Smooth muscle cell of the brain vasculature (primary cell): Measurements from ENCODE around the gene SPARC.

Source experiments
- DNase-seq: peaks from one replicate; pipeline ENCODE4 v3.0.0-alpha.2; 2012; ENCODE audit warnings: low read depth, low spot score

Gene SPARC

DNA sequence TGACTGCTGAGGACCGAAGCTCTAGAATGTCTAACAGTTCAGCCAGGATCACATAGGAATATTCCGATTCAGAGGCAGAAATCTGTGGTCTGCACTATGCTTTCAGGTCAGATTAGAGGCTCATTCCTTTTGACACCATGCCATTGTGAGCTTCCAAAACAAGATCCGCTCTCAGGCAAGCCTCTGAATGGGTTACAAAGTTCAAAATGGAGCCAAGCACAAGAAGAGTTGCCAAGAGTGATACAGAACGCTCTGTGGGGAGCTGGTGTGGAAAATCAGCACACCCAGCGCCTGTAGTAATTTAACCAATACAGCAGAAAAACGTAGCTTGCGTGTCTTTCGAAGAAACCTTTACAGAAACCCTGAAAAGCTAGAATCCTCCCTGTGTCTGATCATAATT, 62.2 kb downstream of the SPARC start:
- no peak for DNase-seq

DNA sequence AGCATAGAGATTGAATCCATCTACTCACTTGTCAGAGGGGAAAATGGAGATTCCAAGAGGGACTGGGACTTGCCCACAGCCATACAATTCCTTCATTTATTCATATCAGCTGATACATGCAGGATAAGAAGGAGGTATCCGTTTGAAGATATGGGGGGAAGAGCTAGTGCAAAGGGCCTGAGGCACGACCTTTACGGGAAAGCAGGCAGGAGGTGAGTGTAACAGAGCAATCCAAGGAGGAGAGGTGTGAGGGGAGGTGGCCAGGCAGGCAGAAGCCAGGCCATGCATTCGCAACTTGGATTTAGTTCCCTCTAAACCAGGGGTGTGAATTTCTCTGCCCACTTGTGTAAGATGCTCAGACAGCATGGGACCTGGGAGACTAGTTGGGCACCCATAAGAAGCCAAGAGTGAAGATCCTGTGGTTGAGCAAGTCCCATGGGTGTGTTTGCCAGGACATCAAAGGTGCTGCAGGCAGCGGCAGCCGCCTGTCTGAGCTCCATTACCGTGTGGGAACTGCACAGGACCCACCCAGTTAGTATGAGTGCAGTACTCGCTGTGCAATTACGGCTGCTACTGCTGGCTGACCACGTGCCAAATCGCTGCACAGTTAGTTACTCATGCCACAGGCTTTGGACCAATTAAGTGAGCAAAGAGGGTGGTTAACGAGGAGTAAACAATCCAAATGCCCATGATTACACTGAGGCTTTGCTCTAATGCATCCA, 64.2 kb downstream of the SPARC start:
- no peak for DNase-seq

DNA sequence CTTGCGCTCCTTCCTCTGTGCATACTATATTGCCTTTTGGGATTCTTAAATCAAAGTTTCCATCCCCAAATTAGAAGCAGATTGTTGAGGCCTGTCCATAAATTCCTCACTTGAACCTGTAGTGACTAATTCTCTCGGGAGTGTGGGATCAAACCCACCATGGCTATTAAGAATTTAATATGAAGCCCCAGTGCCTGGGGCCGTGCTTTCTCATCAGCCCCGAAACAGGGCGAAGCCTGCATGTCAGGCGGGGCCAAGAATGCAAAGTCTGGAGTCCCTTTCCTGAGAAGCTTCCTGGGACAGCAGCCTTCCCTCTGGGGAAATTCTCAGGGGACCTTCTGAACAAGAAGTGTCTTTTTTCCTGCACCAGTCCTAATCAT, 66.3 kb downstream of the SPARC start:
- DNase-seq = no peak

DNA sequence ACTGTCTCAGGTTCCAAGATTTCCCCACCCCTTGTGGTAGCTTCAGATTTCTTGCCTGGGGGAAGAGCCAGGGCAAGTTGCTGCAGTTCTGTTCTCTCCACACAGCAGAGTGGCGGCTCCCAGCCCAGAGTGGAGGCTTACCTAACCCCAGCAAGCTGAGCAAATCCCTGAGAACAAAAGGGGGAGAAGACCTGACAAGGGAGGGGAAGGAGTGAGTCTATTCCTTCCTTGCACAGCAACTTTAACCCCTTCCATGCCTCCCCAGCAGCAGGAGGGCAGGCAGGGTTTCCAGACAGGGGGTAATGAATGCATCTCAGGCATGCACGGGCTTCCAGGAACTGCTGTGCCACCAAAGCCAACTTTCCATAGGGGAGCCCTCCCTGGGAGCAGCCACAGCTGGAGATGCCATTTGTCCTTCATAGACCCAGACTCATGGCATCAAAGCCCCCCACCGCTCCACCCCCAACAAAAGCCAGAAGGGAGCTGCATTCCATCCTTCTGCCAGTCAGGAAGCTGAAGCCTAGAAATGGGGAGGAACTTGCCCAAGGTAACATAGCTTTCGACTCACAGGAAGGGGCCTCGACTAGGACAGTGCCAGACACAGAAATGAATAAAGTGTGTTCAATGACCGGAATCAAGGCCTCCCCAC, 66.8 kb downstream of the SPARC start:
- DNase-seq = no peak

DNA sequence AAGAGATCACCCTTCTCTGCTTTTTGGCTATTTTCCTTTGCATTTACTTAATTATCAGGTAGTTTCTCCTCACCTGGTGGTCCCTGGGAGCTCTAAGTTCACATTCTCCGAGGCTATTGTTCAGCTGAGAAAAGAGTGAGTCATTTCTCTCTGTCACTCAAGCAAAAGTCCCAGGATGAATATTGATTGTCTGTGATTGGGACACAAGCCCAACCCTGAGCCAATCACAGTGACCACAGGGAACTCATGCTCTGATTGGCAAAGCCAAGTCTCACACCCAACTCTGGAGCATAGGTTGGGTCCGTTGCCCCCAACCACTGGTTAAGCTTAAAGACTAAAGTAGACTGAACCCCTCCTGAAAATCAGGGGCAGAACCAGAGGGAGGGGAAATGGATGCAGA, 67.8 kb downstream of the SPARC start:
- no peak for DNase-seq

DNA sequence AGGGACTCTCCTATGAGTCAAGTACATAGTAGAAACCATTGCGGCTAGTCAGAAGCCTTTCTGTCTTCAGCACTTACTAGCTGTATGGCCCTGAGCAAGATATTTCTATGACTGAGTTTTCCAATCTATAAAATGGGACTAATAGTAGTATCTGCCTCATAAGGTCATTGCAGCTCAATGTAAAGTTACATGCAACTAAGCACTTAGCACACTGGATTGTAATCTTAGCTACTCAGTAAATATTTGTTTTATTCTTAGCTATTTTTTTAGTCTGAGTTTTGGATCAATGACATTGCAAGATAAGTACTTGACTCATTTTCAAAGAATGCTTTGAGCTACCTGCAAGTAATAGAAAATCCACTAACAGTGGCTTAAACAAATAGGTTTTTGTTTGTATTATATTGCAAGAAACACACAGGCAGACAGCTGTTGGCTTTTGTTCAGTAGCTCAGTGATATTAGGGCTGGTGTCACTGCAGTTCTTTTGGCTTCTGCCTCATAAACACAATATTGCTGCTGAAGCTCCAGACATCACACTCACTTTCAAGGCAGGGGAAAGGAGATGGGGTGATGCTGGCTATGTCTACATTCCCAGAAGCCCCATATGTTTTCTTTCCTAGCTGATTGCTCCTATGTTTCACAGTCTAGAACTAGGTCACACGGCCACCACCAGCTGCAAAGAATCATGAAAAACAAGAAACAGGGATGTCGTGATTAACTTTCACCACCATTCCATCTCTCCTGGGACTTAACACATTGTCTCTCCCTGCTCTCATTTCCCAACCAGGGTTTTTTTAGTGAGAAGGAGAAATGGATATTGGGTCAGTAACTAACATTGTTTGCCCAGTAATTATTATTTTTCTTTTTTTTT, 68.6 kb downstream of the SPARC start:
- no peak for DNase-seq

DNA sequence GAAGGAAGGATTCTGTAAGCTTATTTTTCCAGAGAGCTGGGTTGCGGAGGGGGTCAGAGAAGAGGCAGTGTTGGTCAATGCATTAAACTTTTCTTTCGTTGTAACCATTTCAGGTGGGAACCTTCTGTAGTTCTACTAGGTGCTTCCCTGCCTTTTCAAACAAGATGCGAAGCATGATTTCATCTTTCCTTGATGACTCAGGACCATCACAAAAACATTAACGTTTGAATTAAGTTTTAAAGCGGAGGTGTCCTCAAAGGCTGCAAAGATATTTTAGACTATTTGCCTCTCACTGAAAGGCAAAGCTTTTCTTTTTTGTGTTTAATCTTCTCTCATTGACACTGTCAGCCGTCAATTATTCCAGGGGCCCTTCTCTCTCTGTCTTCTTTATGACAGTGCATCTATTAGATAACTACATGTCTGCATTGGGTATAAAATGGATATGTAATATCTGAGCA, 69.3 kb downstream of the SPARC start:
- no peak for DNase-seq

DNA sequence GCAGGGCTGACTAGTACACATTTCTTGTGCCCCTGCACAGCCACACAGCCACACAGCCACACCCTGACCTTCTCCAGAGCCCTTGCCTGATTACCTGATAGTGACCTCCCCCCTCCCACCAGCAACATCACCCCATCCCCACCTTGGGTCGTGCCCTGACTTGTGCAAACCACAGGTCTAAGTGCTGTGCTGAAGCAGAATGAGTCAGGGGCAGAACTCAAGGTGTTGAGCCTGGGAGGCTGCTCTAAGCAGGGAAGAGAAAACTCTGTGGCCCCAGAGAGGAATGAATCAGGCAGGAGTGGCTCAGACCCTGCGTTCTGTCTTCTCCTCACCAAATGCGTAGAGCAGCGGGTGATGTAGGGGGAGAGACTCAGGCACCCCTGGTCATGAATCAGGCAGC, 71.3 kb downstream of the SPARC start:
- no peak for DNase-seq

DNA sequence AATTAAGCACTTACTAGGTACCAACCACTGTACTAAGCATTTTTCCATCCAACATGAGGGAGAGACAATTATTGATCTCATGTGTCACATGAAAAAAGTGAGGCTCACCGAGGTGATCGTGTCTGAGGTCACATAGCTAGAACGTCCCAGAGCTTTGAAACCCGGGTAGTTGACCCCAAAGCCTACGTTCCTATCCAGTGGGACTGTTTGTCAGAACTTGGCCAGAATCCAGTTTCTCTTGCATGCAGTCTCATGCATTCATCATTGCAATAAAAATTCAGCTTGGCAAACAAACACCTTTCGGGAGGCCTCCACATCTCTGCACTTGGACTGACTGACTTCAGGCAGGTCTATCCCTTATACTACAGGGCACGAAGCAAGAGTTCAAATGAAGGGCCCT, 72.2 kb downstream of the SPARC start:
- no peak for DNase-seq

DNA sequence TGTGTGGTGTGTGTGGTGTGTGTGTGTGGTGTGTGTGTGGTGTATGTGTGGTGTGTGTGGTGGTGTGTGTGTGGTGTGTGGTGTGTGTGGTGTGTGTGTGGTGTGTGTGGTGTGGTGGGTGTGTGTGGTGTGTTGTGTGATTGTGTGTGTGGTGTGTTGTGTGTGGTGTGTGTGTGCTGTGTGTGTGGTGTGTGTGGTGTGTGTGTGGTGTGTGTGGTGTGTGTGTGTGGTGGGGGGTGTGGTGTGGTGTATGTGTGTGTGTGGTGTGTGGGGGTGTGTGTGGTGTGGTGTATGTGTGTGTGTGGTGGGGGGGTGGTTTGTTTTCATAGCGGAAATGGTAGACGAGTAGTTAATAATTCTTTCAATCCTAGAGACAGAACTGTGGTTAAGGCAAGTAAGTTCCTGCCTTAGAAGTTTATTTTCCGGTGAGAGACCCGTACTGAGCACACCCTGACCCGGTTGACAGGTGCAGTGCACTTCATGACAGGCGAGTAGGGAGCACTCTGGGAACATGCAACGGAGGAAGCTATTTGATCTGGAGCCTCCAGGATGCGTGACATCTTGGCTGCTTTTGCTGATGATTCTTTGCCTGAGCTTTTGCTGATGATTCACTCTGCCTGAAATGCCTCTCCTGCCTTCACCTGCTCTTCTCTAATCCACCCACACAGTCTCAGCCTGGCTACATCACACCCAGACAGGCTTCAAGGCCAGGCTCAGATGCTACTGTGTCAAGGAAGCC, 73.9 kb downstream of the SPARC start:
- no peak for DNase-seq

DNA sequence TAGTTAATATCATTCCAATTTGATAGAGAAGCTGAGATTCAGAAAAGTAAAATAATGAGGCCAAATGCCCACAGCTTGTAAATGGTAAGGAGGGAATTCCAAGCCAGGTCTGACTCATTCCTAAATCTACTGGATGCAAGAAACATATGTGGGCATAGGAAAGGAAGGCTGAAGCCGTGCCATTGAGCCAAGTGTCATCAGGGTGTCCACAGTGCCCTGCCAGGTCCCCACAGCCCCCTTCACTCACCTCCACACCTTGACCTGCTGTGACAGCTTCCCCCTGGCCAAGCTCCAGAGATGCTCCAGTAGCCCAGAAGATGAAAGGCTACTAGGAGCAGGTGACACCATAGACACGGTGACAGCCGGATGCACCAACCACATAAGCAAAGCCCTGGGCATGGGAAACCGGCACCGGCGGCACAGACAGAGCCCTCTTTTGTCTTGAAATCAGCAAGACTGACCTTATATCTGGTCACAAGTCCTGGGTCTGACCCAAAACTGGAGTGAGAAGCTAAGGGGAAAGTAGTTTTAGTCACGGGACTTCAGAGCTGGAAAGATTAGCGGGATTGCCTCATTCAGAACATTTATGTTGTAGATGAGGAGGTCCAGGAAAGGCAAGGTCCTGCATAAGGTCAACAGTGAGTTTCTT, 75.5 kb downstream of the SPARC start:
- DNase-seq = no peak
